HepG2 (cell line): ENCODE results near the gene COL4A2. TPM values are rescaled to one million over a fixed set of nuclear protein-coding genes. Genes with fewer than 3 reads are reported as not detected.

Experiments used
- AKAP8 ChIP-seq: sonication (generic); formaldehyde crosslinking; IDR thresholded peaks from 2 replicates; pipeline ENCODE4 v1.5.1; 2020; ENCODE audit warnings: mild to moderate bottlenecking, missing genetic modification reagents
- ARHGAP35 ChIP-seq: sonication (generic); formaldehyde crosslinking; IDR thresholded peaks from 2 replicates; pipeline ENCODE4 v1.9.0; 2022; ENCODE audit warnings: mild to moderate bottlenecking, inconsistent platforms, moderate library complexity, missing genetic modification reagents, borderline replicate concordance
- CREB1 ChIP-seq, 2 experiments: fragments of 450-650 bp in 1 of 2; IDR thresholded peaks; 2 replicates each; pipeline ENCODE4 v1.6.1; 2016 to 2017; ENCODE audit warnings: control low read depth in 1 of 2, mild to moderate bottlenecking in 1 of 2, missing compliant biosample characterization in 1 of 2, missing genetic modification characterization in 1 of 2
- KDM2A ChIP-seq: sonication (generic); formaldehyde crosslinking; IDR thresholded peaks from 2 replicates; pipeline ENCODE4 v1.4.0; 2020; ENCODE audit warnings: low read depth, missing genetic modification reagents, borderline replicate concordance
- MED13 ChIP-seq: sonication (generic); formaldehyde crosslinking; IDR thresholded peaks from 2 replicates; pipeline ENCODE4 v1.5.0; 2020; ENCODE audit warnings: missing genetic modification reagents
- MZF1 ChIP-seq: sonication (generic); formaldehyde crosslinking; IDR thresholded peaks from 2 replicates; pipeline ENCODE4 v1.8.1; 2023; ENCODE audit warnings: mild to moderate bottlenecking, missing genetic modification reagents, borderline replicate concordance
- NR1H2 ChIP-seq: sonication (generic); formaldehyde crosslinking; IDR thresholded peaks from 2 replicates; pipeline ENCODE4 v1.8.1; 2022; ENCODE audit warnings: low read depth, missing genetic modification reagents, borderline replicate concordance
- RAD21 ChIP-seq: fragments of 450-650 bp; formaldehyde crosslinking; IDR thresholded peaks from 2 replicates; pipeline ENCODE4 v1.5.0; 2020; ENCODE audit warnings: mild to moderate bottlenecking
- REXO4 ChIP-seq: sonication (generic); formaldehyde crosslinking; IDR thresholded peaks from 2 replicates; pipeline ENCODE4 v1.8.0; 2022; ENCODE audit warnings: missing genetic modification reagents, mild to moderate bottlenecking, borderline replicate concordance
- RORA ChIP-seq: sonication (generic); formaldehyde crosslinking; IDR thresholded peaks from 2 replicates; pipeline ENCODE4 v1.5.0; 2020; ENCODE audit warnings: mild to moderate bottlenecking, missing genetic modification reagents, moderate library complexity
- ZFX ChIP-seq: sonication (generic); formaldehyde crosslinking; IDR thresholded peaks from 2 replicates; pipeline ENCODE4 v1.4.0; 2020; ENCODE audit warnings: mild to moderate bottlenecking, low read depth, missing genetic modification reagents, moderate library complexity
- ZIK1 ChIP-seq: sonication (generic); formaldehyde crosslinking; IDR thresholded peaks from 2 replicates; pipeline ENCODE4 v1.5.0; 2020; ENCODE audit warnings: mild to moderate bottlenecking, low read depth, missing genetic modification reagents, borderline replicate concordance
- ZNF124 ChIP-seq: sonication (generic); formaldehyde crosslinking; IDR thresholded peaks from 2 replicates; pipeline ENCODE4 v1.4.0; 2020; ENCODE audit warnings: missing genetic modification reagents
- ZNF550 ChIP-seq: sonication (generic); formaldehyde crosslinking; IDR thresholded peaks from 2 replicates; pipeline ENCODE4 v1.4.0; 2020; ENCODE audit warnings: mild to moderate bottlenecking, missing genetic modification reagents, borderline replicate concordance
- ZNF674 ChIP-seq: sonication (generic); formaldehyde crosslinking; IDR thresholded peaks from 2 replicates; pipeline ENCODE4 v1.5.0; 2020; ENCODE audit warnings: low read depth, mild to moderate bottlenecking, missing genetic modification reagents
- polyA plus RNA-seq, 8 experiments: library from polyadenylated mRNA; depleted of rRNA in 3 of 8; stranded (reverse) in 7 of 8; unstranded in 1 of 8; fragments of >200 nt; fragmentation: Illumina TruSeq in 4 of 8; extraction: Trizol in 4 of 8; gene quantifications; 2 replicates each; pipeline versions ENCODE4 v1.2.1 to v1.2.3, GENCODE V29; 2011 to 2016; ENCODE audit warnings: low read depth in 4 of 8, missing spikeins in 1 of 8, mixed read lengths in 1 of 8; ENCODE audit not compliant: insufficient read depth in 1 of 8
- total RNA-seq, 5 experiments: library from RNA; depleted of rRNA; stranded (reverse); fragments of >200 nt; fragmentation: Illumina TruSeq; extraction: Trizol; gene quantifications; 2 replicates each; pipeline ENCODE4 v1.2.3, GENCODE V29; 2016; ENCODE audit warnings: low read depth in 1 of 5
- TF ChIP-seq, protein P1 (sequence below): sonication (generic); formaldehyde crosslinking; IDR thresholded peaks from 2 replicates; pipeline ENCODE4 v1.5.1; 2020; ENCODE audit warnings: mild to moderate bottlenecking, missing genetic modification reagents, borderline replicate concordance
- TF ChIP-seq, protein P2 (sequence below): sonication (generic); formaldehyde crosslinking; conservative IDR thresholded peaks from 2 replicates; pipeline ENCODE4 v1.8.0; 2022; ENCODE audit warnings: mild to moderate bottlenecking, moderate library complexity, missing genetic modification reagents
- TF ChIP-seq, protein P3 (sequence below): IDR thresholded peaks from 2 replicates; pipeline ENCODE4 v1.6.1; 2016; ENCODE audit warnings: missing genetic modification reagents, missing compliant biosample characterization
- TF ChIP-seq, protein P4 (sequence below): IDR thresholded peaks from 2 replicates; pipeline ENCODE4 v1.6.1; 2016; ENCODE audit warnings: missing biosample characterization, missing genetic modification reagents, low read depth
- TF ChIP-seq, protein P5 (sequence below): sonication (generic); formaldehyde crosslinking; IDR thresholded peaks from 2 replicates; pipeline ENCODE4 v1.5.0; 2020; ENCODE audit warnings: mild to moderate bottlenecking, low read depth, missing genetic modification reagents, borderline replicate concordance

Gene COL4A2
- total and polyA plus RNA-seq, 2 of the 13 experiments (the other 11 are each of a cell fraction or from before 2014, with no cell fraction given), result 0.22 to 1.9 TPM

DNA sequence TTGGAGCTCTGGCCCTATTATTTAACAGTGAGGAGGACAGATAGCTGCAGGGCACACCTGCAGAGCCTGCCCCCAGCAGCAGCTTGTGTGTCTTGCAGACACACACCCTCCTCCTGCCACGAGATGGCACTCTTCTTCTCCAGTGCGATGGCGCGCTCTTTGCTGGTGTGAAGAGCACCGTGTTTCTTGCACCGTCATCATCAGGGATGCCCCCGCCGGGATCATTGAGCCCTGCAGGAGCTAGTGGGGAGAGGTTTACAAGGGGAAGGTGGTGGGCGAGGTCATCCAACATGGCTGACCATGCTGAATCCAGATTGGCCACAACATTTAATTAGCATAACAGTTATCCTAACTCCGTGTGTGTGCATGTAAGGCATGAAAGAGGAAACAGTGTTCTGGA lies 148.9 kb downstream of the COL4A2 start (continued):
- TF ChIP-seq, protein P1, sequence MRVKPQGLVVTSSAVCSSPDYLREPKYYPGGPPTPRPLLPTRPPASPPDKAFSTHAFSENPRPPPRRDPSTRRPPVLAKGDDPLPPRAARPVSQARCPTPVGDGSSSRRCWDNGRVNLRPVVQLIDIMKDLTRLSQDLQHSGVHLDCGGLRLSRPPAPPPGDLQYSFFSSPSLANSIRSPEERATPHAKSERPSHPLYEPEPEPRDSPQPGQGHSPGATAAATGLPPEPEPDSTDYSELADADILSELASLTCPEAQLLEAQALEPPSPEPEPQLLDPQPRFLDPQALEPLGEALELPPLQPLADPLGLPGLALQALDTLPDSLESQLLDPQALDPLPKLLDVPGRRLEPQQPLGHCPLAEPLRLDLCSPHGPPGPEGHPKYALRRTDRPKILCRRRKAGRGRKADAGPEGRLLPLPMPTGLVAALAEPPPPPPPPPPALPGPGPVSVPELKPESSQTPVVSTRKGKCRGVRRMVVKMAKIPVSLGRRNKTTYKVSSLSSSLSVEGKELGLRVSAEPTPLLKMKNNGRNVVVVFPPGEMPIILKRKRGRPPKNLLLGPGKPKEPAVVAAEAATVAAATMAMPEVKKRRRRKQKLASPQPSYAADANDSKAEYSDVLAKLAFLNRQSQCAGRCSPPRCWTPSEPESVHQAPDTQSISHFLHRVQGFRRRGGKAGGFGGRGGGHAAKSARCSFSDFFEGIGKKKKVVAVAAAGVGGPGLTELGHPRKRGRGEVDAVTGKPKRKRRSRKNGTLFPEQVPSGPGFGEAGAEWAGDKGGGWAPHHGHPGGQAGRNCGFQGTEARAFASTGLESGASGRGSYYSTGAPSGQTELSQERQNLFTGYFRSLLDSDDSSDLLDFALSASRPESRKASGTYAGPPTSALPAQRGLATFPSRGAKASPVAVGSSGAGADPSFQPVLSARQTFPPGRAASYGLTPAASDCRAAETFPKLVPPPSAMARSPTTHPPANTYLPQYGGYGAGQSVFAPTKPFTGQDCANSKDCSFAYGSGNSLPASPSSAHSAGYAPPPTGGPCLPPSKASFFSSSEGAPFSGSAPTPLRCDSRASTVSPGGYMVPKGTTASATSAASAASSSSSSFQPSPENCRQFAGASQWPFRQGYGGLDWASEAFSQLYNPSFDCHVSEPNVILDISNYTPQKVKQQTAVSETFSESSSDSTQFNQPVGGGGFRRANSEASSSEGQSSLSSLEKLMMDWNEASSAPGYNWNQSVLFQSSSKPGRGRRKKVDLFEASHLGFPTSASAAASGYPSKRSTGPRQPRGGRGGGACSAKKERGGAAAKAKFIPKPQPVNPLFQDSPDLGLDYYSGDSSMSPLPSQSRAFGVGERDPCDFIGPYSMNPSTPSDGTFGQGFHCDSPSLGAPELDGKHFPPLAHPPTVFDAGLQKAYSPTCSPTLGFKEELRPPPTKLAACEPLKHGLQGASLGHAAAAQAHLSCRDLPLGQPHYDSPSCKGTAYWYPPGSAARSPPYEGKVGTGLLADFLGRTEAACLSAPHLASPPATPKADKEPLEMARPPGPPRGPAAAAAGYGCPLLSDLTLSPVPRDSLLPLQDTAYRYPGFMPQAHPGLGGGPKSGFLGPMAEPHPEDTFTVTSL (CRISPR knock-in tag), result no peak
- TF ChIP-seq, protein P2, sequence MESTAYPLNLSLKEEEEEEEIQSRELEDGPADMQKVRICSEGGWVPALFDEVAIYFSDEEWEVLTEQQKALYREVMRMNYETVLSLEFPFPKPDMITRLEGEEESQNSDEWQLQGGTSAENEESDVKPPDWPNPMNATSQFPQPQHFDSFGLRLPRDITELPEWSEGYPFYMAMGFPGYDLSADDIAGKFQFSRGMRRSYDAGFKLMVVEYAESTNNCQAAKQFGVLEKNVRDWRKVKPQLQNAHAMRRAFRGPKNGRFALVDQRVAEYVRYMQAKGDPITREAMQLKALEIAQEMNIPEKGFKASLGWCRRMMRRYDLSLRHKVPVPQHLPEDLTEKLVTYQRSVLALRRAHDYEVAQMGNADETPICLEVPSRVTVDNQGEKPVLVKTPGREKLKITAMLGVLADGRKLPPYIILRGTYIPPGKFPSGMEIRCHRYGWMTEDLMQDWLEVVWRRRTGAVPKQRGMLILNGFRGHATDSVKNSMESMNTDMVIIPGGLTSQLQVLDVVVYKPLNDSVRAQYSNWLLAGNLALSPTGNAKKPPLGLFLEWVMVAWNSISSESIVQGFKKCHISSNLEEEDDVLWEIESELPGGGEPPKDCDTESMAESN (CRISPR knock-in tag), result no peak
- TF ChIP-seq MZF1 (CRISPR knock-in tag) (no peak), RORA (CRISPR knock-in tag) (no peak), ARHGAP35 (CRISPR knock-in tag) (no peak), NR1H2 (CRISPR knock-in tag) (no peak), RAD21 (CRISPR knock-in tag) (peak; percentile 92), ZFX (CRISPR knock-in tag) (peak; percentile 21; the same call in 1 of the 2 replicates), REXO4 (no peak), ZNF674 (CRISPR knock-in tag) (no peak), ZNF124 (no peak), ZNF550 (CRISPR knock-in tag) (no peak), AKAP8 (CRISPR knock-in tag) (no peak), MED13 (CRISPR knock-in tag) (no peak), KDM2A (CRISPR knock-in tag) (peak; percentile 86), CREB1 (IDR thresholded peaks at IDR 0.05) (peak; percentile 24; the same call in 1 of the 2 replicates), CREB1 (CRISPR knock-in tag; IDR thresholded peaks at IDR 0.05) (no peak), ZIK1 (CRISPR knock-in tag) (no peak)
- TF ChIP-seq, protein P3, sequence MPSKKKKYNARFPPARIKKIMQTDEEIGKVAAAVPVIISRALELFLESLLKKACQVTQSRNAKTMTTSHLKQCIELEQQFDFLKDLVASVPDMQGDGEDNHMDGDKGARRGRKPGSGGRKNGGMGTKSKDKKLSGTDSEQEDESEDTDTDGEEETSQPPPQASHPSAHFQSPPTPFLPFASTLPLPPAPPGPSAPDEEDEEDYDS, result 0 out of 2 replicates have a peak, but pooled peaks have one; percentile 25
- TF ChIP-seq, protein P4, sequence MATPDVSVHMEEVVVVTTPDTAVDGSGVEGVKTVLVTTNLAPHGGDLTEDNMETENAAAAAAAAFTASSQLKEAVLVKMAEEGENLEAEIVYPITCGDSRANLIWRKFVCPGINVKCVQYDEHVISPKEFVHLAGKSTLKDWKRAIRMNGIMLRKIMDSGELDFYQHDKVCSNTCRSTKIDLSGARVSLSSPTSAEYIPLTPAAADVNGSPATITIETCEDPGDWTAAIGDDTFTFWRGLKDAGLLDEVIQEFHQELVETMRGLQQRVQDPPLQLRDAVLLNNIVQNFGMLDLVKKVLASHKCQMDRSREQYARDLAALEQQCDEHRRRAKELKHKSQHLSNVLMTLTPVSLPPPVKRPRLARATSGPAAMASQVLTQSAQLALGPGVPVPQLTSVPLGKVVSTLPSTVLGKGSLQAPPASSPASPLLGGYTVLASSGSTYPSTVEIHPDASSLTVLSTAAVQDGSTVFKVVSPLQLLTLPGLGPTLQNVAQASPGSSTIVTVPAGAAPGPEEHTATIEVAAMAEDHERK (CRISPR knock-in tag), result no peak
- TF ChIP-seq, protein P5, sequence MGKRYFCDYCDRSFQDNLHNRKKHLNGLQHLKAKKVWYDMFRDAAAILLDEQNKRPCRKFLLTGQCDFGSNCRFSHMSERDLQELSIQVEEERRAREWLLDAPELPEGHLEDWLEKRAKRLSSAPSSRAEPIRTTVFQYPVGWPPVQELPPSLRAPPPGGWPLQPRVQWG, result no peak
